PC-3 (cell line): ENCODE measurements around the gene OR10G3. TPM values are rescaled to one million over a fixed set of nuclear protein-coding genes. Genes with fewer than 3 reads are reported as not detected.

Source experiments
- ATAC-seq: fragments of 200-7000 bp; cut with Tn5 transposase; 2 replicates; pipeline ENCODE4 v1.9.1; 2020; ENCODE audit warnings: mild to moderate bottlenecking, moderate library complexity
- BruUV-seq: library from RNA; stranded (reverse); fragments of 400-500 nt; replicated peaks from 2 replicates; lab custom pipeline; 2021; lab: Mats Ljungman, UMichigan
- CTCF ChIA-PET: fragments of 300-600 bp; sonication (Branson Sonifier 250); formaldehyde crosslinking; loops from one replicate; lab custom pipeline; 2022; ENCODE audit warnings: antibody characterized with exemption; lab: Charles Lee
- POLR2A ChIA-PET: fragments of 300-600 bp; sonication (Branson Sonifier 250); formaldehyde crosslinking; loops from one replicate; lab custom pipeline; 2022; ENCODE audit warnings: antibody characterized with exemption; ENCODE audit not compliant: unreplicated experiment; lab: Charles Lee
- DNase-seq: peaks from one replicate; pipeline ENCODE4 v3.0.0-alpha.2; 2015
- H2AFZ ChIP-seq: fragments of 300-600 bp; sonication (generic); 2 replicates; pipeline ENCODE4 v1.6.0; 2016; ENCODE audit warnings: antibody characterized with exemption, low read length
- H3F3A ChIP-seq: fragments of 300-600 bp; sonication (generic); one replicate; pipeline ENCODE4 v1.6.0; 2017; ENCODE audit warnings: antibody characterized with exemption, low read length, control low read depth, mild to moderate bottlenecking; ENCODE audit not compliant: unreplicated experiment
- H3K27ac ChIP-seq: fragments of 300-600 bp; sonication (generic); 2 replicates; pipeline ENCODE4 v1.5.1; 2016; ENCODE audit warnings: mild to moderate bottlenecking, low read length
- H3K27me3 ChIP-seq: fragments of 300-600 bp; sonication (generic); 2 replicates; pipeline ENCODE4 v1.6.1; 2016; ENCODE audit warnings: low read length, mixed read lengths
- H3K36me3 ChIP-seq: fragments of 300-600 bp; sonication (generic); 2 replicates; pipeline ENCODE4 v1.6.1; 2016; ENCODE audit warnings: low read depth, mixed run types, low read length, mixed read lengths
- H3K4me1 ChIP-seq: fragments of 300-600 bp; sonication (generic); 2 replicates; pipeline ENCODE4 v1.5.1; 2016; ENCODE audit warnings: low read length; ENCODE audit not compliant: insufficient read depth
- H3K4me2 ChIP-seq: fragments of 300-600 bp; sonication (generic); 2 replicates; pipeline ENCODE4 v1.6.0; 2016; ENCODE audit warnings: low read length
- H3K4me3 ChIP-seq: fragments of 300-600 bp; sonication (generic); 2 replicates; pipeline ENCODE4 v1.5.1; 2016; ENCODE audit warnings: mild to moderate bottlenecking, low read length, mixed read lengths
- H3K79me2 ChIP-seq: fragments of 300-600 bp; sonication (generic); 2 replicates; pipeline ENCODE4 v1.6.1; 2017; ENCODE audit warnings: low read length, mixed read lengths
- H3K9ac ChIP-seq: fragments of 300-600 bp; sonication (generic); 2 replicates; pipeline ENCODE4 v1.6.0; 2016; ENCODE audit warnings: mild to moderate bottlenecking, low read length
- H3K9me2 ChIP-seq: fragments of 300-600 bp; sonication (generic); replicated peaks from 2 replicates; pipeline ENCODE4 v1.6.1; 2016; ENCODE audit warnings: mixed run types, low read length, mixed read lengths
- H3K9me3 ChIP-seq: fragments of 300-600 bp; sonication (generic); 2 replicates; pipeline ENCODE4 v1.6.1; 2016; ENCODE audit warnings: low read length, mixed read lengths
- H4K20me1 ChIP-seq: fragments of 300-600 bp; sonication (generic); 2 replicates; pipeline ENCODE4 v1.6.1; 2016; ENCODE audit warnings: low read length, mixed read lengths
- CTCF ChIP-seq: fragments of 300-600 bp; sonication (generic); conservative IDR thresholded peaks from 2 replicates; pipeline ENCODE4 v1.5.1; 2017; ENCODE audit warnings: antibody characterized with exemption, low read depth, mild to moderate bottlenecking, low read length
- EZH2 ChIP-seq: fragments of 300-600 bp; sonication (generic); IDR thresholded peaks from one replicate; pipeline ENCODE4 v1.6.1; 2017; ENCODE audit warnings: antibody characterized with exemption, mild to moderate bottlenecking, low read length; ENCODE audit not compliant: unreplicated experiment
- EZH2phosphoT487 ChIP-seq: fragments of 300-600 bp; sonication (generic); IDR thresholded peaks from 2 replicates; pipeline ENCODE4 v1.6.1; 2018; ENCODE audit warnings: mild to moderate bottlenecking, antibody characterized with exemption, low read length, borderline replicate concordance
- intact Hi-C: fragments of 100-400 bp; cut with micrococcal nuclease; formaldehyde crosslinking; loops from 2 replicates; pipeline ENCODE4 v1.9.0; 2023
- total RNA-seq: library from RNA; depleted of rRNA; stranded (reverse); fragments of >200 nt; gene quantifications from 2 replicates; pipeline ENCODE4 v1.2.3, GENCODE V29; 2014

Gene OR10G3
- total RNA-seq, 1 experiment from 2014 or later: not detected

GRCh38 chr14:21526672-21527317 is 53.1 kb downstream of the OR10G3 start:
- 0 out of 2 replicates have a peak overlapping the region, but pooled peaks have one; percentile 51 for H3K9ac ChIP-seq
- no peaks in the 10 kb centered on the region for H3K79me2 ChIP-seq
- H3K4me2 ChIP-seq: peak overlapping the region; percentile 90
- H3K27me3 ChIP-seq: no peaks in the 10 kb centered on the region
- DNase-seq (no peak), ATAC-seq (no peak)
- no TSS peak for BruUV-seq
- no peaks in the 10 kb centered on the region for H3K9me2 ChIP-seq
- TF ChIP-seq EZH2 (no peak), EZH2phosphoT487 (no peak), CTCF (no peak)
- peaks cover 20% of the 10 kb centered on the region for H3K4me1 ChIP-seq
- ChIA-PET POLR2A (interaction anchor here (0.9 to 1.2 kb wide), 2 partner anchors 15 to 29 kb away, joined by 3 to 4 read pairs; partner anchors contain the start of gene METTL3), CTCF (interaction anchor here (0.7 to 1.0 kb wide), 2 partner anchors 16 to 28 kb away, joined by 3 to 9 read pairs (median 5); partner anchors contain the start of gene METTL3)
- intact Hi-C loops: loop anchor here (1.0 kb wide), 1 partner anchor 31 kb away; no protein-coding TSS in a partner anchor
- no peaks in the 10 kb centered on the region for H3F3A ChIP-seq
- peak overlapping the region; percentile 95 for H2AFZ ChIP-seq
- H3K4me3 ChIP-seq: peak overlapping the region; percentile 85
- no peak overlapping the region for H3K27ac ChIP-seq
- H3K36me3 ChIP-seq: no peaks in the 10 kb centered on the region
- H4K20me1 ChIP-seq: no peaks in the 10 kb centered on the region
- no peaks in the 10 kb centered on the region for H3K9me3 ChIP-seq

GRCh38 chr14:21525962-21526671 is 53.8 kb downstream of the OR10G3 start, which contains the start of gene SALL2:
SALL2 (minus strand) TSS chr14:21526346; CDS start chr14:21526127, 219 bp downstream.
- ChIA-PET CTCF (interaction anchor here (0.5 to 0.9 kb wide), 3 partner anchors 8 to 28 kb away, joined by 3 to 9 read pairs (median 4); partner anchors contain the start of gene METTL3), POLR2A (interaction anchor here (0.6 to 1.2 kb wide), 4 partner anchors 13 to 1070 kb away, joined by 3 to 5 read pairs (median 4); partner anchors contain the start of gene METTL3)
- Histone ChIP-seq H3K27ac (no peak within 1 kb of the TSS), H3K4me2 (peak within 1 kb of the TSS; percentile 90), H2AFZ (peak within 1 kb of the TSS; percentile 95), H3K4me1 (peaks cover 20% of the 10 kb centered on the region), H3K27me3 (no peaks in the 10 kb centered on the region), H3K9me3 (no peaks in the 10 kb centered on the region), H3K9ac (peak within 1 kb of the TSS; percentile 51; the same call in 1 of the 2 replicates), H3K9me2 (no peaks in the 10 kb centered on the region), H4K20me1 (no peaks in the 10 kb centered on the region), H3K79me2 (no peaks in the 10 kb centered on the region), H3K36me3 (no peaks in the 10 kb centered on the region), H3F3A (no peaks in the 10 kb centered on the region), H3K4me3 (peak within 1 kb of the TSS; percentile 85)
- ATAC-seq: peak; percentile 87
- TF ChIP-seq EZH2phosphoT487 (no peak), CTCF (no peak), EZH2 (no peak)
- intact Hi-C loops: loop anchor here (1.0 kb wide), 1 partner anchor 31 kb away; no protein-coding TSS in a partner anchor
- peak; percentile 57 for DNase-seq
- BruUV-seq: no TSS peak
